Activated naive CD8-positive, alpha-beta T cell treated with anti-CD3 and anti-CD28 coated beads, Interleukin-2, amount 50 U/mL, for 24 hours (primary cell): ENCODE results near the gene SIGLEC15.

Source experiments
- ATAC-seq: fragments of 150-1000 bp; cut with Tn5 transposase; one replicate; pipeline ENCODE4 v1.10.0; 2021
- DNase-seq: peaks from one replicate; pipeline ENCODE4 v3.0.0; 2021
- H3K27ac Mint-ChIP-seq: one replicate; pipeline ENCODE4 v1.8.0; 2021; ENCODE audit warnings: mild to moderate bottlenecking, mixed read lengths
- H3K27me3 Mint-ChIP-seq: one replicate; pipeline ENCODE4 v1.8.0; 2021; ENCODE audit warnings: mixed read lengths
- H3K36me3 Mint-ChIP-seq: one replicate; pipeline ENCODE4 v1.8.0; 2021; ENCODE audit warnings: low read depth, mixed read lengths
- H3K4me1 Mint-ChIP-seq: one replicate; pipeline ENCODE4 v1.8.0; 2021; ENCODE audit warnings: mixed read lengths
- H3K4me3 Mint-ChIP-seq: one replicate; pipeline ENCODE4 v1.8.0; 2021; ENCODE audit warnings: mild to moderate bottlenecking, moderate library complexity, mixed read lengths
- H3K9me3 Mint-ChIP-seq: one replicate; pipeline ENCODE4 v1.8.0; 2021; ENCODE audit warnings: mixed read lengths

Gene SIGLEC15

GRCh38 chr18:45870419-45870818 lies 44.9 kb downstream of the SIGLEC15 start:
- Mint-ChIP-seq H3K4me3 (no peak overlapping the region), H3K36me3 (peaks cover 76% of the 10 kb centered on the region), H3K4me1 (peaks cover 37% of the 10 kb centered on the region), H3K9me3 (peaks cover 28% of the 10 kb centered on the region), H3K27ac (peak overlapping the region; percentile 24), H3K27me3 (no peaks in the 10 kb centered on the region)
- DNase-seq (no peak), ATAC-seq (no peak)

- no peak overlapping the region for H3K27ac Mint-ChIP-seq
- peaks cover 30% of the 10 kb centered on the region for H3K9me3 Mint-ChIP-seq
- DNase-seq = no peak
- peaks cover 78% of the 10 kb centered on the region for H3K36me3 Mint-ChIP-seq
- no peaks in the 10 kb centered on the region for H3K27me3 Mint-ChIP-seq
- peaks cover 42% of the 10 kb centered on the region for H3K4me1 Mint-ChIP-seq
- ATAC-seq = no peak
- no peak overlapping the region for H3K4me3 Mint-ChIP-seq
Observed at GRCh38 chr18:45871431-45872084, 46.1 kb downstream of the SIGLEC15 start.

GRCh38 chr18:45874491-45875184 lies 49.2 kb downstream of the SIGLEC15 start:
- peak overlapping the region; percentile 98 for H3K27ac Mint-ChIP-seq
- H3K36me3 Mint-ChIP-seq = peaks cover 75% of the 10 kb centered on the region
- peak; percentile 56 for DNase-seq

GRCh38 chr18:45876161-45876560 lies 50.7 kb downstream of the SIGLEC15 start:
- Mint-ChIP-seq H3K4me3 (no peak overlapping the region), H3K9me3 (peaks cover 30% of the 10 kb centered on the region), H3K27me3 (no peaks in the 10 kb centered on the region), H3K36me3 (peaks cover 64% of the 10 kb centered on the region), H3K27ac (no peak overlapping the region), H3K4me1 (peaks cover 42% of the 10 kb centered on the region)
- ATAC-seq (no peak), DNase-seq (no peak)

More at GRCh38 chr18:45874491-45875184, 49.2 kb downstream of the SIGLEC15 start:
- no peaks in the 10 kb centered on the region for H3K27me3 Mint-ChIP-seq
- peak overlapping the region; percentile 61 for H3K4me3 Mint-ChIP-seq
- H3K4me1 Mint-ChIP-seq = peaks cover 40% of the 10 kb centered on the region
- ATAC-seq = peak; percentile 90
- H3K9me3 Mint-ChIP-seq = peaks cover 30% of the 10 kb centered on the region

GRCh38 chr18:45877403-45877802 lies 51.9 kb downstream of the SIGLEC15 start:
- ATAC-seq (no peak), DNase-seq (no peak)
- peaks cover 26% of the 10 kb centered on the region for H3K9me3 Mint-ChIP-seq
- no peak overlapping the region for H3K27ac Mint-ChIP-seq
- H3K27me3 Mint-ChIP-seq = no peaks in the 10 kb centered on the region
- H3K36me3 Mint-ChIP-seq = peaks cover 58% of the 10 kb centered on the region
- no peak overlapping the region for H3K4me3 Mint-ChIP-seq
- H3K4me1 Mint-ChIP-seq = peaks cover 36% of the 10 kb centered on the region

- Mint-ChIP-seq H3K9me3 (peaks cover 7% of the 10 kb centered on the region), H3K27me3 (no peaks in the 10 kb centered on the region), H3K4me1 (peaks cover 17% of the 10 kb centered on the region), H3K27ac (no peak overlapping the region), H3K36me3 (peaks cover 42% of the 10 kb centered on the region), H3K4me3 (no peak overlapping the region)
- ATAC-seq (peak; percentile 81), DNase-seq (peak; percentile 78)
Observed at GRCh38 chr18:45879681-45880655, 54.5 kb downstream of the SIGLEC15 start.

GRCh38 chr18:45880876-45881558 lies 55.5 kb downstream of the SIGLEC15 start:
- no peaks in the 10 kb centered on the region for H3K27me3 Mint-ChIP-seq
- no peak overlapping the region for H3K27ac Mint-ChIP-seq
- DNase-seq = no peak
- H3K9me3 Mint-ChIP-seq = no peaks in the 10 kb centered on the region
- peaks cover 10% of the 10 kb centered on the region for H3K4me1 Mint-ChIP-seq
- H3K4me3 Mint-ChIP-seq = no peak overlapping the region
- no peak for ATAC-seq
- peaks cover 32% of the 10 kb centered on the region for H3K36me3 Mint-ChIP-seq

GRCh38 chr18:45887585-45887984 lies 62.1 kb downstream of the SIGLEC15 start:
- Mint-ChIP-seq H3K36me3 (peaks cover 10% of the 10 kb centered on the region), H3K27me3 (no peaks in the 10 kb centered on the region), H3K4me3 (no peak overlapping the region), H3K27ac (no peak overlapping the region), H3K4me1 (no peaks in the 10 kb centered on the region), H3K9me3 (no peaks in the 10 kb centered on the region)
- DNase-seq (no peak), ATAC-seq (no peak)

- Mint-ChIP-seq H3K27me3 (no peaks in the 10 kb centered on the region), H3K9me3 (no peaks in the 10 kb centered on the region), H3K4me1 (no peaks in the 10 kb centered on the region), H3K36me3 (peaks cover 5% of the 10 kb centered on the region), H3K4me3 (no peak overlapping the region), H3K27ac (no peak overlapping the region)
- ATAC-seq (no peak), DNase-seq (no peak)
Observed at GRCh38 chr18:45889419-45890064, 64.1 kb downstream of the SIGLEC15 start.

GRCh38 chr18:45890606-45891005 lies 65.1 kb downstream of the SIGLEC15 start:
- H3K36me3 Mint-ChIP-seq = peaks cover 6% of the 10 kb centered on the region
- H3K4me1 Mint-ChIP-seq = peaks cover 3% of the 10 kb centered on the region
- no peak overlapping the region for H3K27ac Mint-ChIP-seq
- DNase-seq (no peak), ATAC-seq (no peak)
- H3K27me3 Mint-ChIP-seq = no peaks in the 10 kb centered on the region
- H3K9me3 Mint-ChIP-seq = no peaks in the 10 kb centered on the region
- H3K4me3 Mint-ChIP-seq = no peak overlapping the region

- Mint-ChIP-seq H3K4me3 (no peak overlapping the region), H3K9me3 (no peaks in the 10 kb centered on the region), H3K27me3 (no peaks in the 10 kb centered on the region), H3K27ac (no peak overlapping the region), H3K36me3 (peaks cover 6% of the 10 kb centered on the region), H3K4me1 (peaks cover 3% of the 10 kb centered on the region)
- DNase-seq = no peak
- no peak for ATAC-seq
Observed at GRCh38 chr18:45891806-45892205, 66.3 kb downstream of the SIGLEC15 start.
